ENCODE results near the gene GPR83.

GRCh38 chr11:94400457-94400838 is 771 bp downstream of the GPR83 start:
- TF ChIP-seq RFX5 (IDR thresholded peaks at IDR 0.05; ENCODE audit: low read length) (no peak), CTCF (IDR thresholded peaks at IDR 0.05) (no peak), USF2 (IDR thresholded peaks at IDR 0.05; ENCODE audit: borderline replicate concordance, low read depth, low read length) (no peak), ZBTB33 (IDR thresholded peaks at IDR 0.05; ENCODE audit: borderline replicate concordance, low read depth) (no peak), CHD2 (IDR thresholded peaks at IDR 0.05; ENCODE audit: low read length, partially characterized antibody) (no peak), RAD21 (IDR thresholded peaks at IDR 0.05; ENCODE audit: low read length) (no peak)

All from SK-N-SH (cell line).